Cardiac muscle cell (in vitro differentiated cells and primary cell): ENCODE data around the gene PRKCZ. TPM values are rescaled to one million over a fixed set of nuclear protein-coding genes. Genes with fewer than 3 reads are reported as not detected.
"Not testable (repeated sequence)": the region's sequence is repeated elsewhere in the genome, so short reads cannot be mapped to it uniquely, and the experiment has no call there.

ENCODE experiments used
- DNase-seq, 2 donors: peaks; one replicate each; pipeline versions ENCODE4 v3.0.0 to v3.0.0-alpha.2; 2010 to 2017; ENCODE audit warnings: low read depth in 1 of 2, low spot score in 1 of 2
- H3K27ac ChIP-seq: fragments of 200-600 bp; sonication (generic); 2 replicates; pipeline ENCODE4 v1.5.1; 2016
- H3K27me3 ChIP-seq: fragments of 200-600 bp; sonication (generic); 2 replicates; pipeline ENCODE4 v1.6.0; 2016; ENCODE audit warnings: control low read depth
- H3K36me3 ChIP-seq: fragments of 200-600 bp; sonication (generic); 2 replicates; pipeline ENCODE4 v1.5.1; 2016; ENCODE audit warnings: control low read depth
- H3K4me1 ChIP-seq: fragments of 200-600 bp; sonication (generic); 2 replicates; pipeline ENCODE4 v1.8.1; 2017; ENCODE audit warnings: low read depth, mild to moderate bottlenecking, mixed run types
- H3K4me3 ChIP-seq: fragments of 200-600 bp; sonication (generic); 2 replicates; pipeline ENCODE4 v1.5.1; 2016; ENCODE audit warnings: mild to moderate bottlenecking
- H3K9me3 ChIP-seq: fragments of 200-600 bp; sonication (generic); 2 replicates; pipeline ENCODE4 v1.5.1; 2017; ENCODE audit warnings: low read depth, mild to moderate bottlenecking, control low read depth
- polyA plus RNA-seq: library from polyadenylated mRNA; unstranded; fragments of >200 nt; fragmentation: Nextera tagmentation; extraction: Ambion mirVana; gene quantifications from 2 replicates; pipeline ENCODE4 v1.2.1, GENCODE V29; 2016
- total RNA-seq: library from RNA; depleted of rRNA; stranded (reverse); fragments of >200 nt; gene quantifications from 2 replicates; pipeline ENCODE4 v1.2.3, GENCODE V29; 2016
- TF ChIP-seq, protein P1 (sequence below): IDR thresholded peaks from 2 replicates; pipeline ENCODE4 v1.5.1; 2012; ENCODE audit warnings: low read depth, mild to moderate bottlenecking, low read length

The PRKCZ gene
- total and polyA plus RNA-seq, 2 experiments from 2014 or later, result 44.6 to 50.9 TPM

DNA sequence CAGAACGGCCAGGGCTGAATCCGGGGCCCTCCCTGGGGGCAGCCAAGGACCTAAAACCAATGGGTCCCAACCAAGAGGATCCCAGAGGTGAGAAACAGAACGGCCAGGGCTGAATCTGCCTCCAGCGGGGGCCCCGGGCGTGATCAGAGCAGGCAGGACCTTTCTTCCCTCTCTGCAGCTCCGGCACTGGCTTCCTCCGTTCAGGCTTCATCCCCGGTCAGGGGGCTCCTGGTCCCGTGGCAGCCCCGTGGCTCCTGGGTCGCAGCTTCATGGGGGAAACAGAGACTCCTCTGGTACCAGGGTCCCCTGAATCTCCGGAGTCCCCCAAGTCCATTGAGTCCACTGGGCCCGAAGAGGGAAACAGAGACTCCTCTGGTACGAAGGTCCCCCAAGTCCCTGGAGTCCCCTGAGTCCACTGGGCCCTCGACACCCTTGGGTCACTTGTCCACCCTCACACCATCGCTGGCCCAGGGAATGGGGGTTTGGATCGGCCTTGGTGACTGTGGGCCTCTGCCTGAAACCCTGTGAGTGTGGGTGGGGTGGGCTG lies 60.1 kb downstream of the PRKCZ start:
- Histone ChIP-seq H3K27me3 (no peaks in the 10 kb centered on the region), H3K4me1 (peaks cover 2% of the 10 kb centered on the region), H3K9me3 (no peaks in the 10 kb centered on the region), H3K4me3 (no peak overlapping the region), H3K27ac (no peak overlapping the region), H3K36me3 (no peaks in the 10 kb centered on the region)
- no peak for DNase-seq
- TF ChIP-seq, protein P1, sequence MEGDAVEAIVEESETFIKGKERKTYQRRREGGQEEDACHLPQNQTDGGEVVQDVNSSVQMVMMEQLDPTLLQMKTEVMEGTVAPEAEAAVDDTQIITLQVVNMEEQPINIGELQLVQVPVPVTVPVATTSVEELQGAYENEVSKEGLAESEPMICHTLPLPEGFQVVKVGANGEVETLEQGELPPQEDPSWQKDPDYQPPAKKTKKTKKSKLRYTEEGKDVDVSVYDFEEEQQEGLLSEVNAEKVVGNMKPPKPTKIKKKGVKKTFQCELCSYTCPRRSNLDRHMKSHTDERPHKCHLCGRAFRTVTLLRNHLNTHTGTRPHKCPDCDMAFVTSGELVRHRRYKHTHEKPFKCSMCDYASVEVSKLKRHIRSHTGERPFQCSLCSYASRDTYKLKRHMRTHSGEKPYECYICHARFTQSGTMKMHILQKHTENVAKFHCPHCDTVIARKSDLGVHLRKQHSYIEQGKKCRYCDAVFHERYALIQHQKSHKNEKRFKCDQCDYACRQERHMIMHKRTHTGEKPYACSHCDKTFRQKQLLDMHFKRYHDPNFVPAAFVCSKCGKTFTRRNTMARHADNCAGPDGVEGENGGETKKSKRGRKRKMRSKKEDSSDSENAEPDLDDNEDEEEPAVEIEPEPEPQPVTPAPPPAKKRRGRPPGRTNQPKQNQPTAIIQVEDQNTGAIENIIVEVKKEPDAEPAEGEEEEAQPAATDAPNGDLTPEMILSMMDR, result no peak

DNA sequence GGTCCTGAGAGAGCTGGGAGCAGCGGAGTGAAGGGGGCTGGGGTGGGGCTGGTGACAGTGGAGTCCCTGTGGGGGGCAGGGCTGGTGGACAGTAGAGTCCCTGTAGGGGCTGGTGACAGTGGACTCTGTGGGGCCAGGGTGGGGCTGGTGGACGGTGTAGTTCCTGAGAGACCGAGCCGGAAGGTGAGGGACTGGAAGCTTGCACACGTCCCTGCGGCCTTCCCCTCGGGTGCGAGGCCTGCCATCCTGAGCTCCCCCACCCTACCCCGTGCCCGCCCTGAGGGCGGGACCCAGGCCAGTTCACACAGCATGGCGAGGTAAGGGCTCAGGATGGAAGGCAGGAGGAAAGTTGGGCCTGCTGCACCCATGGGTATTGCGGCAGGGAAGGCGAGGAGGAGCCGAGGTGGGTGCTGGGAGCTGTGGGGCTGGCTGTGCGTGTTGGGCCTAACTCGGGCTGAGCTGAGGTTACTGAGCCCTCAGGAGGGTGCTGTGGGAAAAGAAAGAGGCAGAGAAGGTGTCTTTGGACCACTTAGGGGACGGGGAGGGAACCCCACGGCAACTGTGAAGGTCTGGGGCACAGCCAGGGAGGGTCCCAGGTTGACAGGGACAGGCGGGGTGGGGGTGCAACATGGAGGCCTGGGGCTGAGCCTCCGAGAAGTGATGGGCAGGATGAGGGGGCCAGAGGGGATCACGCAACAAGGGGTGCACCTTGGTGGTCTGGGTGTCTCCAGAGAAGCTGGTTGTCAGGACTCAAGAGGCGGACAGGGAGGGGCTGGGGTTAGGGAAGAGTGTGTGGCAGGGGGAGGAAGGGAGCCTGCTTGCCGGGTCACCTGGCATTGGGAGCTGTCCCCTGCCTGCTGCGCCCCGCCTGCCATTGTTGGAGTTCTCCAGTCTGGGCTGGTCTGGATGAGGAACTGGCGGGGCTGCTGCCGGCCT lies 60.8 kb downstream of the PRKCZ start:
- Histone ChIP-seq H3K27ac (no peak overlapping the region), H3K9me3 (no peaks in the 10 kb centered on the region), H3K4me3 (no peak overlapping the region), H3K27me3 (no peaks in the 10 kb centered on the region), H3K36me3 (no peaks in the 10 kb centered on the region), H3K4me1 (no peaks in the 10 kb centered on the region)
- TF ChIP-seq, protein P1, result no peak
- no peak for DNase-seq

DNA sequence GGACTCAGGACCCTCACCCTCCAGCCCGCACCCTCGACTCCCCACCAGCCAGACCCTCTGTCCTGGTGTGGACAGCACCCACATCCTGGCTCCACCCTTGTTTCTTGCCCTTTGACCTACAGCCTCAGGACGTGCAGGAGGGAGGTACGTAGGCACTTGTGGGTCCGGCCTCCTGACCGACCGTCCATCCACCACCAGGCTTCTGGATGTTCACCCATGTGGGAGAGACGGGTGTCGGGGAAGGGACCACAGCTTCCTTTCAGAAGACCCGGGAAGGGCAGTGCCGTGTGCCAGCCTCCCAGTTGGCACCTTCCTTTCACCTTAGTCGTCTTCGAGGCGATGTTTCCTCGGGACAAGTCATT lies 61.4 kb downstream of the PRKCZ start:
- no peak for DNase-seq
- Histone ChIP-seq H3K36me3 (no peaks in the 10 kb centered on the region), H3K4me3 (no peak overlapping the region), H3K27ac (no peak overlapping the region), H3K27me3 (no peaks in the 10 kb centered on the region), H3K9me3 (no peaks in the 10 kb centered on the region), H3K4me1 (no peaks in the 10 kb centered on the region)
- TF ChIP-seq, protein P1, result no peak

DNA sequence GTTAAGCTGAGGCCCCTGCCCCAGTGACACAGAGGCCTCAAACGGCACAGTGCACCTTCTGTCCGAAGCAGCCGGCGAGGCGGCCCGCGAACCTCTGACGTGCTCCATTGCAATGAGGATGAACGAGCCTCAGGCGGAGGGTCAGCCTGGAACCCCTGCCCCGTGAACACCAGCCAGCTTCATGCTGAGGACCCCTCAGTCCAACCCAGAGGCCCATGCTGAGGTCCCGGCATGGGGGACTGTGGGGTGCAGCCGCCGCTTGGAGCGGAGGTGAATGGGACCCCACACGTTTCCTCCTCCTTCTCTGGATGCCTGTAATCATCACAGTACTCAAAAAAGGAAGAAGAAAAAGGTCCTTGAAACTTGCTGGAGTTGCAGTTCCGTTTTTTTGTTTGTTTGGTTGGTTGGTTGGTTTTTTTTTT lies 62.1 kb downstream of the PRKCZ start:
- Histone ChIP-seq H3K27me3 (no peaks in the 10 kb centered on the region), H3K4me3 (no peak overlapping the region), H3K27ac (no peak overlapping the region), H3K36me3 (no peaks in the 10 kb centered on the region), H3K9me3 (no peaks in the 10 kb centered on the region), H3K4me1 (no peaks in the 10 kb centered on the region)
- no peak for DNase-seq
- TF ChIP-seq, protein P1, result no peak

DNA sequence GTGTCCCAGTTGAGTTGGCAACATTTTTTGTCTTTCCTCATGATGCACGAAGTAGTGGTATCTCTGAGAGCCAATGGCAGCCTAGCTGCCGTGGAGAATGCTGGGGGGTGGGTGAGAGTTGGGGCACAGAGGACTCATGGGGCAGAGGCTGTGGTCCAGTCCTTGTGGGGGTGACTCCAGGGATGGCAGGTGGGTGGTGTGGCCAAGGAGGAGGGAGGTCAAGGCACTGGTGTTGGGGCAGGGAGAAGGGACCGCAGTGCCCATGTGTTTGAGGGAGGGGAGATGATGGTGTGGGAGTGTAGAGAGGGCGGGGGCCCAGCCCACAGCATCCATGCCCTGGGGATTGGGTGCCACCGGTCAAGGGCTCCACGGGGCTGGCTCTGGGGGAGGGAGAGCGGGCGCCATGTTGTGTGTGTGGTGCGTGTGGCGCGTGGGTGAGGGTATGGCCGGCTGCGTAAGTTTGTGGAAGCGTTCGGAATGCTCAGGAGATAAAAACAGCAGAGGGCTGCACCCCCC lies 63.5 kb downstream of the PRKCZ start:
- Histone ChIP-seq H3K9me3 (no peaks in the 10 kb centered on the region), H3K36me3 (no peaks in the 10 kb centered on the region)

DNA sequence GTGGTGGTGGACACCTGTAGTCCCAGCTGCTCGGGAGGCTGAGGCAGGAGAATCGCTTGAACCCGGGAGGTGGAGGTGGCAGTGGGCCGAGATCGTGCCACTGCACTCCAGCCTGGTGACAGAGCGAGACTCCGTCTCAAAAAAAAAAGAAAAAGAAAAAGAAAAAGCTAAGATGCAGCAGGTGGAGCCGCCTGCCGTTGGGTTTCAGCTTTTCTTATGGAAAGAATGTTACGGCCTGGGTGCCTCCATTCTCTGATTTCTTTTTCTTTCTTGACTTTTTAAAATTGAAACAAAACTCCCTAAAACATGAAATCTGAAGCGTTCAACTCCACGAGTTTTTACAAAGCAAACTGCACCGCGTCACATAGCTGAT lies 64.4 kb downstream of the PRKCZ start:
- not testable (repeated sequence) for H3K4me1 ChIP-seq, H3K36me3 ChIP-seq, H3K27me3 ChIP-seq, H3K27ac ChIP-seq, DNase-seq, H3K4me3 ChIP-seq, H3K9me3 ChIP-seq

More for the DNA sequence above, 63.5 kb downstream of the PRKCZ start:
- H3K4me3 ChIP-seq, result no peak overlapping the region
- H3K4me1 ChIP-seq, result no peaks in the 10 kb centered on the region
- no peak for DNase-seq
- TF ChIP-seq, protein P1, result no peak
- H3K27ac ChIP-seq, result no peak overlapping the region
- H3K27me3 ChIP-seq, result no peaks in the 10 kb centered on the region
